ENCODE data around the gene ASB8. TPM values are rescaled to one million over a fixed set of nuclear protein-coding genes. Genes with fewer than 3 reads are reported as not detected.

ASB8 gene
- total and polyA plus RNA-seq, 2 of the 4 experiments (the other 2 are of a cell fraction): 22.9 to 26.7 TPM

GRCh38 chr12:48197971-48198671 lies 40.8 kb upstream of the ASB8 start:
- TF ChIP-seq POLR2A (IDR thresholded peaks at IDR 0.05; ENCODE audit: low read depth, low read length): peak; percentile 67
- no peak for TF ChIP-seq SMC3 (IDR thresholded peaks at IDR 0.05; ENCODE audit: low read depth, low read length)
- TF ChIP-seq CTCF (conservative IDR thresholded peaks at IDR 0.05; ENCODE audit: low read depth, low read length): 0 out of 2 replicates have a peak, but pooled peaks have one; percentile 12
- Histone ChIP-seq H2AK5ac (ENCODE audit: low read depth, low read length) (peak overlapping the region; percentile 49), H3K27ac (ENCODE audit: insufficient read depth, low read length) (peak overlapping the region; percentile 77), H2BK5ac (ENCODE audit: low read depth, low read length, poor library complexity, severe bottlenecking) (peak overlapping the region; percentile 47), H3K23ac (ENCODE audit: low read depth, low read length) (peak overlapping the region; percentile 97), H3K4me3 (ENCODE audit: insufficient read depth, low read depth, low read length) (peak overlapping the region; percentile 55), H3K4me2 (ENCODE audit: low read depth, low read length) (peak overlapping the region; percentile 93), H3K4ac (ENCODE audit: low read depth, low read length) (peak overlapping the region; percentile 94), H2BK20ac (ENCODE audit: low read depth, low read length) (peak overlapping the region; percentile 37; the same call in 1 of the 2 replicates), H3K14ac (replicated peaks; ENCODE audit: low read depth, low read length) (peak overlapping the region; percentile 97), H2BK15ac (ENCODE audit: low read depth, low read length) (peak overlapping the region; percentile 70; the same call in 1 of the 3 replicates), H3K9me3 (ENCODE audit: control insufficient read depth, insufficient read depth, low read length) (no peaks in the 10 kb centered on the region), H3K9me1 (ENCODE audit: insufficient read depth, low read length) (peaks cover 3% of the 10 kb centered on the region; the same call in 1 of the 2 replicates), H2BK120ac (ENCODE audit: low read depth, low read length) (peak overlapping the region; percentile 66), H3K36me3 (ENCODE audit: control insufficient read depth, insufficient read depth, low read length) (no peaks in the 10 kb centered on the region), H4K5ac (ENCODE audit: low read depth, low read length) (peak overlapping the region; percentile 90), H3K4me1 (ENCODE audit: control insufficient read depth, insufficient read depth, low read length) (peaks cover 6% of the 10 kb centered on the region; the same call in 1 of the 2 replicates), H2AK9ac (replicated peaks; ENCODE audit: low read depth, low read length, poor library complexity) (peak overlapping the region; percentile 86), H4K8ac (ENCODE audit: low read depth in 2 of 2, low read length in 2 of 2) (peak overlapping the region; percentile 99), H3K9ac (ENCODE audit: low read depth, low read length) (peak overlapping the region; percentile 80), H4K20me1 (ENCODE audit: insufficient read depth, low read length) (no peaks in the 10 kb centered on the region), H3K18ac (ENCODE audit: low read depth, low read length) (peak overlapping the region; percentile 81), H2AFZ (replicated peaks; ENCODE audit: low read length, poor library complexity) (peak overlapping the region; percentile 96), H3K27me3 (ENCODE audit: control insufficient read depth, insufficient read depth, low read length) (peaks cover 7% of the 10 kb centered on the region), H3K56ac (ENCODE audit: extremely low read depth, insufficient read depth, low read length) (0 out of 2 replicates have a peak overlapping the region, but pooled peaks have one; percentile 71), H3K79me1 (ENCODE audit: low read depth in 1 of 2, low read length in 2 of 2) (peaks cover 0 to 8% of the 10 kb centered on the region in 2 experiments; a peak in 2 of 4 replicates), H4K91ac (ENCODE audit: insufficient read depth, low read depth, low read length) (peak overlapping the region; percentile 96)
- WGBS, 2 experiments (ENCODE audit: extremely low coverage in 2 of 2, insufficient read length in 1 of 2): 1% methylated on average over 32 of the region's 39 CpGs; no CpG with 5 or more reads in 1 of the 2 experiments
- DNase-seq: peak; percentile 87
- peak; percentile 92 for ATAC-seq (ENCODE audit: low read depth)
- ChIA-PET CTCF (interaction anchor here (0.6 to 3.8 kb wide), 6 partner anchors 9 to 168 kb away, joined by 3 to 18 read pairs (median 4); partner anchors contain the start of genes CCDC184 and PFKM), POLR2A (ENCODE audit: unreplicated experiment) (no interaction called here)
- dilution Hi-C loops (cut with HindIII; ENCODE audit: low sequenced_read_pairs, unreplicated experiment): no loop called here
- intact Hi-C loops (cut with micrococcal nuclease): loop anchor here (5.0 kb wide), 2 partner anchors 154 to 614 kb away; partner anchors contain the start of gene ZNF641
- no TSS peak for BruUV-seq (replicated peaks)
- in situ Hi-C loops (cut with MboI; ENCODE audit: low sequenced_read_pairs): no loop called here

Data from IMR-90 (cell line).